Left ventricle myocardium inferior (tissue), 1 donor: ENCODE measurements around the gene SREBF2. TPM values are rescaled to one million over a fixed set of nuclear protein-coding genes. Genes with fewer than 3 reads are reported as not detected.
A peak's percentile ranks its signal among the peaks of the same experiment; 100 is the strongest.

Source experiments
- DNase-seq: peaks from one replicate; pipeline ENCODE4 v3.0.0-alpha.2; 2020
- H3K27ac ChIP-seq: fragments of 200-600 bp; replicated peaks from 2 replicates; pipeline ENCODE4 v1.8.0; 2021
- H3K27me3 ChIP-seq: fragments of 200-600 bp; 2 replicates; pipeline ENCODE4 v1.8.0; 2021; ENCODE audit warnings: low read depth
- H3K36me3 ChIP-seq: fragments of 200-600 bp; 2 replicates; pipeline ENCODE4 v1.8.0; 2021
- H3K4me1 ChIP-seq: fragments of 200-600 bp; 2 replicates; pipeline ENCODE4 v1.8.0; 2021
- H3K4me3 ChIP-seq: fragments of 200-600 bp; 2 replicates; pipeline ENCODE4 v1.8.0; 2021; ENCODE audit warnings: mild to moderate bottlenecking, moderate library complexity
- H3K9me3 ChIP-seq: fragments of 200-600 bp; replicated peaks from 2 replicates; pipeline ENCODE4 v1.8.0; 2021
- CTCF ChIP-seq: fragments of 200-600 bp; IDR thresholded peaks from 2 replicates; pipeline ENCODE4 v1.8.0; 2021; ENCODE audit warnings: antibody characterized with exemption, mild to moderate bottlenecking, borderline replicate concordance
- intact Hi-C: fragments of 100-400 bp; cut with micrococcal nuclease; formaldehyde crosslinking; loops from one replicate; pipeline ENCODE4 v1.11.0; 2022
- total RNA-seq: library from RNA; stranded (reverse); fragmentation: NEBNext Ultra II Directional; extraction: Animal tissue kit (Norgen Biotek cat#: 25700); gene quantifications from one replicate; pipeline ENCODE4 v1.2.1, GENCODE V29; 2021
- donor health status: DM: no; HTN: yes; CAD: no; lungs with severe emphysema.

The SREBF2 gene
- total RNA-seq, 1 donor from 2014 or later = 74.5 TPM

GRCh38 chr22:41915035-41915785 is 82.3 kb downstream of the SREBF2 start, which contains the start of gene SHISA8:
SHISA8 (minus strand) TSS chr22:41915074; CDS start chr22:41914667, 407 bp downstream.
- Histone ChIP-seq H3K36me3 (no peaks in the 10 kb centered on the region), H3K9me3 (no peaks in the 10 kb centered on the region), H3K27me3 (peaks cover 100% of the 10 kb centered on the region), H3K27ac (no peak within 1 kb of the TSS), H3K4me1 (peaks cover 57% of the 10 kb centered on the region), H3K4me3 (peak within 1 kb of the TSS; percentile 65)
- peak; percentile 47 for DNase-seq
- TF ChIP-seq CTCF = no peak
- intact Hi-C loops = no loop called here

- Histone ChIP-seq H3K36me3 (no peaks in the 10 kb centered on the region), H3K4me1 (peaks cover 53% of the 10 kb centered on the region), H3K9me3 (no peaks in the 10 kb centered on the region), H3K27ac (no peak overlapping the region), H3K27me3 (peaks cover 97% of the 10 kb centered on the region), H3K4me3 (no peak overlapping the region)
- no peak for DNase-seq
- intact Hi-C loops = no loop called here
- TF ChIP-seq CTCF = no peak
These were observed 83.0 kb downstream of the SREBF2 start for GRCh38 chr22:41915786-41916493.

- no peaks in the 10 kb centered on the region for H3K36me3 ChIP-seq
- H3K9me3 ChIP-seq = no peaks in the 10 kb centered on the region
- intact Hi-C loops = no loop called here
- no peak overlapping the region for H3K4me3 ChIP-seq
- no peak overlapping the region for H3K27ac ChIP-seq
- peaks cover 88% of the 10 kb centered on the region for H3K27me3 ChIP-seq
- no peak for DNase-seq
- peaks cover 46% of the 10 kb centered on the region for H3K4me1 ChIP-seq
- TF ChIP-seq CTCF = no peak
These were observed 83.9 kb downstream of the SREBF2 start for GRCh38 chr22:41916745-41917358.

- H3K27me3 ChIP-seq = peaks cover 82% of the 10 kb centered on the region
- no peak overlapping the region for H3K4me3 ChIP-seq
- intact Hi-C loops = no loop called here
- peaks cover 46% of the 10 kb centered on the region for H3K4me1 ChIP-seq
- H3K36me3 ChIP-seq = no peaks in the 10 kb centered on the region
- no peak overlapping the region for H3K27ac ChIP-seq
- no peak for DNase-seq
- TF ChIP-seq CTCF = no peak
- H3K9me3 ChIP-seq = no peaks in the 10 kb centered on the region
These were observed 84.5 kb downstream of the SREBF2 start for GRCh38 chr22:41917375-41917902.
